LNCaP clone FGC (cell line): Measurements from ENCODE around the gene OR4C16.

Source experiments
- DNase-seq: peaks from one replicate; pipeline ENCODE4 v3.0.0-alpha.2; 2011; ENCODE audit warnings: low read depth
- H3K4me3 ChIP-seq: 2 replicates; pipeline ENCODE4 v1.5.1; 2011; ENCODE audit warnings: mild to moderate bottlenecking, low read depth, low read length, control low read depth
- TF ChIP-seq, protein P1 (sequence below): IDR thresholded peaks from 2 replicates; pipeline ENCODE4 v1.5.1; 2012; ENCODE audit warnings: mild to moderate bottlenecking; ENCODE audit not compliant: control insufficient read depth, insufficient read depth; ENCODE audit errors: extremely low read depth

The OR4C16 gene

GRCh38 chr11:55571828-55572227, at the start of gene OR4C16:
OR4C16 (plus strand) TSS chr11:55572128; CDS start chr11:55572128, 0 bp downstream.
- no peak for DNase-seq
- H3K4me3 ChIP-seq, result no peak within 1 kb of the TSS
- TF ChIP-seq, protein P1, sequence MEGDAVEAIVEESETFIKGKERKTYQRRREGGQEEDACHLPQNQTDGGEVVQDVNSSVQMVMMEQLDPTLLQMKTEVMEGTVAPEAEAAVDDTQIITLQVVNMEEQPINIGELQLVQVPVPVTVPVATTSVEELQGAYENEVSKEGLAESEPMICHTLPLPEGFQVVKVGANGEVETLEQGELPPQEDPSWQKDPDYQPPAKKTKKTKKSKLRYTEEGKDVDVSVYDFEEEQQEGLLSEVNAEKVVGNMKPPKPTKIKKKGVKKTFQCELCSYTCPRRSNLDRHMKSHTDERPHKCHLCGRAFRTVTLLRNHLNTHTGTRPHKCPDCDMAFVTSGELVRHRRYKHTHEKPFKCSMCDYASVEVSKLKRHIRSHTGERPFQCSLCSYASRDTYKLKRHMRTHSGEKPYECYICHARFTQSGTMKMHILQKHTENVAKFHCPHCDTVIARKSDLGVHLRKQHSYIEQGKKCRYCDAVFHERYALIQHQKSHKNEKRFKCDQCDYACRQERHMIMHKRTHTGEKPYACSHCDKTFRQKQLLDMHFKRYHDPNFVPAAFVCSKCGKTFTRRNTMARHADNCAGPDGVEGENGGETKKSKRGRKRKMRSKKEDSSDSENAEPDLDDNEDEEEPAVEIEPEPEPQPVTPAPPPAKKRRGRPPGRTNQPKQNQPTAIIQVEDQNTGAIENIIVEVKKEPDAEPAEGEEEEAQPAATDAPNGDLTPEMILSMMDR, result no peak

DNA sequence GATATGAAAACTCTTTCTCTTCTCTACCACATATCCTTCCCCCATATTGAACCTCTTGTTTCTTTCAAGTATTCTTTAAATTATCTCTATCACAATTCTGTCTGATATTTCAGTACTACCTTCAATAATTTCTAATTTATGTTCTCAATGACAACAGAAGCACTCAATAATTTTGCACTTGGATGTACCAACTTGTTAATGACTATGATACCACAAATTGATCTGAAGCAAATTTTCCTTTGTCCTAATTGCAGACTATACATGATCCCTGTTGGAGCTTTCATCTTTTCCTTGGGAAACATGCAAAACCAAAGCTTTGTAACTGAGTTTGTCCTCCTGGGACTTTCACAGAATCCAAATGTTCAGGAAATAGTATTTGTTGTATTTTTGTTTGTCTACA, 17.8 kb upstream of the OR4C16 start, which contains the start of gene OR4C15:
Gene OR4C15 (plus strand): TSS at position 301 of the 400 bp plus-strand sequence. CDS start 0 bp downstream, at position 301.
- TF ChIP-seq, protein P1, result no peak
- no peak for DNase-seq
- H3K4me3 ChIP-seq, result no peak within 1 kb of the TSS

- no peak overlapping the region for H3K4me3 ChIP-seq
- TF ChIP-seq, protein P1, result no peak
- no peak for DNase-seq
These were observed 620 bp downstream of the OR4C16 start for GRCh38 chr11:55572548-55572947.

GRCh38 chr11:55607545-55607944, 35.6 kb downstream of the OR4C16 start, which contains the start of gene OR4C11:
OR4C11 (minus strand) TSS chr11:55607645; CDS start chr11:55604373, 3,272 bp downstream.
- no peak within 1 kb of the TSS for H3K4me3 ChIP-seq
- TF ChIP-seq, protein P1, result no peak
- DNase-seq, result no peak
